SK-N-MC (cell line): ENCODE data around the gene CYP46A1.

Source experiments
- EZH2 ChIP-seq: fragments of 200-600 bp; sonication (generic); IDR thresholded peaks from one replicate; pipeline ENCODE4 v1.6.1; 2017; ENCODE audit warnings: antibody characterized with exemption
- FOXP2 ChIP-seq: optimal IDR thresholded peaks from 2 replicates; pipeline ENCODE3; 2011; ENCODE audit warnings: mild to moderate bottlenecking, moderate library complexity; ENCODE audit not compliant: insufficient read depth; ENCODE audit errors: extremely low read length, control extremely low read depth
- POLR2AphosphoS5 ChIP-seq: IDR thresholded peaks from 2 replicates; pipeline ENCODE4 v1.6.1; 2012; ENCODE audit warnings: mild to moderate bottlenecking, low read depth, low read length, borderline replicate concordance

DNA sequence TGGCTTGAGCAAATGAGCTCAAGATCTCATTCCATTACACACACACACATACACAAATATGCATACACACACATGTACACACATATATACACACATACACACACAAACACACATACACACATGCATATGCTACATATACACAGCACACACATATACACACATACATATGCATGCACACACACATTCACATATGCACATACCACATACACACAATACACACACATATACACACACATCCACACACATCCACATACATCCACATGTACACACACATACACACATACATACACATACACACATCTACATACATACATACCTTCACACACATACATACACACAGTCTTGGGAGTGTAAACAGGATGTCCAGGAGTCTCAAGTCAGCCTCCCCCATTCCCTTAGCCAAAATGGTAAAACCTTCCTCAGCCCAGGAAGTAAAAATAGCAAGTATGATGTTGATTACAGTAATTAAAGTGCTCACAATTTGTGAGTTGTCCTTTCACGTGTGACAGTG lies 26.4 kb upstream of the CYP46A1 start:
- TF ChIP-seq POLR2AphosphoS5 (no peak), EZH2 (no peak), FOXP2 (no peak)
